GM21423 (cell line): ENCODE measurements around the gene MAGI1.

ENCODE experiments used
- ATAC-seq: cut with Tn5 transposase; IDR thresholded peaks from one replicate; pipeline ENCODE4 v1.9.1; 2021; ENCODE audit warnings: mild to moderate bottlenecking, moderate library complexity; ENCODE audit not compliant: unreplicated experiment

The MAGI1 gene

GRCh38 chr3:65814845-65815578 is 223.7 kb downstream of the MAGI1 start:
- no peak for ATAC-seq

GRCh38 chr3:65811892-65812291 is 226.8 kb downstream of the MAGI1 start:
- no peak for ATAC-seq

- ATAC-seq: no peak
Measured at GRCh38 chr3:65811086-65811761, 227.5 kb downstream of the MAGI1 start.

GRCh38 chr3:65810302-65810701 is 228.4 kb downstream of the MAGI1 start:
- no peak for ATAC-seq

- ATAC-seq: no peak
Measured at GRCh38 chr3:65809641-65810150, 229.0 kb downstream of the MAGI1 start.

GRCh38 chr3:65808824-65809223 is 229.9 kb downstream of the MAGI1 start:
- ATAC-seq: no peak

GRCh38 chr3:65808407-65808806 is 230.3 kb downstream of the MAGI1 start:
- no peak for ATAC-seq

- no peak for ATAC-seq
Measured at GRCh38 chr3:65807225-65807624, 231.5 kb downstream of the MAGI1 start.

GRCh38 chr3:65806600-65806999 is 232.1 kb downstream of the MAGI1 start:
- ATAC-seq: no peak

- ATAC-seq: no peak
Measured at GRCh38 chr3:65796676-65797075, 242.0 kb downstream of the MAGI1 start.

GRCh38 chr3:65795166-65795565 is 243.6 kb downstream of the MAGI1 start:
- ATAC-seq: no peak

GRCh38 chr3:65793495-65794200 is 245.1 kb downstream of the MAGI1 start:
- ATAC-seq: no peak

GRCh38 chr3:65788461-65788860 is 250.3 kb downstream of the MAGI1 start:
- no peak for ATAC-seq

GRCh38 chr3:65787827-65788226 is 250.9 kb downstream of the MAGI1 start:
- no peak for ATAC-seq

GRCh38 chr3:65787340-65787739 is 251.4 kb downstream of the MAGI1 start:
- ATAC-seq: no peak

- no peak for ATAC-seq
Measured at GRCh38 chr3:65786890-65787289, 251.8 kb downstream of the MAGI1 start.

GRCh38 chr3:65785065-65785645 is 253.6 kb downstream of the MAGI1 start:
- no peak for ATAC-seq

GRCh38 chr3:65783117-65783516 is 255.6 kb downstream of the MAGI1 start:
- no peak for ATAC-seq

- no peak for ATAC-seq
Measured at GRCh38 chr3:65781594-65781993, 257.1 kb downstream of the MAGI1 start.

GRCh38 chr3:65779390-65779789 is 259.3 kb downstream of the MAGI1 start:
- no peak for ATAC-seq

GRCh38 chr3:65778968-65779367 is 259.8 kb downstream of the MAGI1 start:
- ATAC-seq: no peak
